Colonic mucosa (tissue), 4 donors: ENCODE data around the gene CFAP46. TPM values are rescaled to one million over a fixed set of nuclear protein-coding genes. Genes with fewer than 3 reads are reported as not detected.

ENCODE experiments used
- DNase-seq: peaks from one replicate; pipeline ENCODE4 v3.0.0-alpha.2; 2020
- H3K27ac ChIP-seq: fragments of 200-600 bp; one replicate; pipeline ENCODE4 v1.8.0; 2021
- H3K27me3 ChIP-seq: fragments of 200-600 bp; one replicate; pipeline ENCODE4 v1.8.0; 2021
- H3K36me3 ChIP-seq: fragments of 200-600 bp; one replicate; pipeline ENCODE4 v1.8.0; 2021
- H3K4me1 ChIP-seq: fragments of 200-600 bp; one replicate; pipeline ENCODE4 v1.8.0; 2021; ENCODE audit warnings: mild to moderate bottlenecking
- H3K4me3 ChIP-seq: fragments of 200-600 bp; one replicate; pipeline ENCODE4 v1.8.0; 2021
- H3K9ac ChIP-seq, 2 donors: one replicate each; pipeline ENCODE4 v1.7.0; 2013; ENCODE audit warnings: control low read depth in 2 of 2, low read depth in 2 of 2, low read length in 2 of 2
- H3K9me3 ChIP-seq: fragments of 200-600 bp; one replicate; pipeline ENCODE4 v1.8.0; 2021
- intact Hi-C: fragments of 100-400 bp; cut with DNase I; formaldehyde crosslinking; loops from one replicate; pipeline ENCODE4 v1.14.1; 2022
- total RNA-seq, 2 donors: library from RNA; stranded (reverse); fragmentation: NEBNext Ultra II Directional in 1 of 2; extraction: Animal tissue kit (Norgen Biotek cat#: 25700) in 1 of 2; gene quantifications; one replicate each; pipeline ENCODE4 v1.2.1, GENCODE V29; 2021
- TF ChIP-seq, protein P1 (sequence below): fragments of 200-600 bp; IDR thresholded peaks from one replicate; pipeline ENCODE4 v1.8.0; 2022; ENCODE audit warnings: antibody characterized with exemption, mild to moderate bottlenecking
- donor health status: healthy.
- donor health status: DM: no; HTN: no; CAD: no.
- donor health status: DM: no; HTN: no; CAD: no.

Gene CFAP46
- total RNA-seq, 2 donors from 2014 or later, result 0.13 TPM; not detected in 1

DNA sequence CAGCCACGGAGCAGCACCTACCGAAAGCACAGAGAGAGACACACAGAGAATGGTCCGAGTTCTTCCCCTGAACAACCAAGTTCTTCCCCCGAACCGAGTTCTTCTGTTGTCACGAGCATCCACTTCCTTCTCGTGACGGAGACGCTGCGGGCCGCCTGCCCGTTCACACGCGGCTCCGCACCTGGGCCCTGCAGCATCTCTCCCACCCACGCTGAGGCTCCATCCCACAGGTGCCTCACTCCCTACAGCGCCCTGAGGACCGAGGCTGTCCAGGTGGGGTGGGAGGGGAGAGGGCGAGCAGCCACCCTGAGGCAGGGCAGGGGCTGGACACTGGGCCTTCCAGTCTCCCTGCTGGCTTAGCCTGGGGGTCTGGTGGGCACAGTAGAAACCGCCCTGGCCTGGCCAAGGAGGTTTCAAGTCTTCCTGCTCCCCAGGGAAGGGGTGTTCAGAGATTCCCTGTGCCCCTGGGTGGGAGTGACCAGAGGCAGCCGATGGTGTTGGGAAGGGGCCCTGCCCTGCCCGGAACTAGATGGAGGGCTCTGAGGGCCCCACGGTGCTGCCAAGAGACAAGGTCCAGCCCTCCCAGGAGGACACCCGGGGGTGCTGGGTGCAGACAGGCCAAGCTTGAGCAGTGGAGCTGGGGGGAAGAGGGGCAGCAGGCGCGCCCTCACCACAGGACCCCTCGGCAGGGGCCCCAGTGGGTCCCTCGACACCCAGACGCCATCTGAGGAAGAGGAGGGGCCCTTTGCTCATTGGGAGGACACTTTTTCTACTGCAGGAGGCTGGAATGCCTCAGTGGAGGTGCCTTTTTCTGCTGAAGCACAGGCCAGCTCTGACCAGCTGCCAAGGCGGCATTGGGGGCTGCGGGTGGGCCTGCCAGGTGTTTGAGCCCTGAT, 151.2 kb downstream of the CFAP46 start:
- no peaks in the 10 kb centered on the region for H3K36me3 ChIP-seq
- DNase-seq, result no peak
- peaks cover 42% of the 10 kb centered on the region for H3K27me3 ChIP-seq
- no peaks in the 10 kb centered on the region for H3K9me3 ChIP-seq
- H3K9ac ChIP-seq, result no peak overlapping the region
- H3K27ac ChIP-seq, result no peak overlapping the region
- H3K4me1 ChIP-seq, result peaks cover 12% of the 10 kb centered on the region
- intact Hi-C loops, result no loop called here
- no peak overlapping the region for H3K4me3 ChIP-seq
- TF ChIP-seq, protein P1, sequence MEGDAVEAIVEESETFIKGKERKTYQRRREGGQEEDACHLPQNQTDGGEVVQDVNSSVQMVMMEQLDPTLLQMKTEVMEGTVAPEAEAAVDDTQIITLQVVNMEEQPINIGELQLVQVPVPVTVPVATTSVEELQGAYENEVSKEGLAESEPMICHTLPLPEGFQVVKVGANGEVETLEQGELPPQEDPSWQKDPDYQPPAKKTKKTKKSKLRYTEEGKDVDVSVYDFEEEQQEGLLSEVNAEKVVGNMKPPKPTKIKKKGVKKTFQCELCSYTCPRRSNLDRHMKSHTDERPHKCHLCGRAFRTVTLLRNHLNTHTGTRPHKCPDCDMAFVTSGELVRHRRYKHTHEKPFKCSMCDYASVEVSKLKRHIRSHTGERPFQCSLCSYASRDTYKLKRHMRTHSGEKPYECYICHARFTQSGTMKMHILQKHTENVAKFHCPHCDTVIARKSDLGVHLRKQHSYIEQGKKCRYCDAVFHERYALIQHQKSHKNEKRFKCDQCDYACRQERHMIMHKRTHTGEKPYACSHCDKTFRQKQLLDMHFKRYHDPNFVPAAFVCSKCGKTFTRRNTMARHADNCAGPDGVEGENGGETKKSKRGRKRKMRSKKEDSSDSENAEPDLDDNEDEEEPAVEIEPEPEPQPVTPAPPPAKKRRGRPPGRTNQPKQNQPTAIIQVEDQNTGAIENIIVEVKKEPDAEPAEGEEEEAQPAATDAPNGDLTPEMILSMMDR, result no peak

DNA sequence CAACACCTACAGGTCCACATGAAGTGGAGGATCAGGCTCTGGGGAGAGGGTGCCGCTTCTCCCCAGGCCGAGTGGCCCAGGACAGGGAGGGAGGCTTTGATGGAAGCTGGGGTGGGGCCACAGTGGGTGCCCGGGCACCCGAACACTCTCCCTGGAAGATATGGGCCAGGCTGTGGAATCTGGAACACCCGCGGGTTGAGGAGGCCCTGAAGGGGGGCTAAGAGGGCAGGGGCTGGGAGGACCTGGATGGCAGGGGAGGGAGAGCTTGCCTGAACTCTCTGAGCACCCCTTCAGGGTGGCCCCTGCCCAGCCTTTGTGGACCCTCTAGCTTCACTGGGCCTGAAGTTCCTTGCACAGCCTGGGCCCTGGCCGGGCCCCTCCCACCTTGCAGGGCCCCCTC, 151.9 kb downstream of the CFAP46 start:
- H3K27me3 ChIP-seq, result peaks cover 45% of the 10 kb centered on the region
- H3K36me3 ChIP-seq, result no peaks in the 10 kb centered on the region
- TF ChIP-seq, protein P1, result no peak
- DNase-seq, result no peak
- no peak overlapping the region for H3K9ac ChIP-seq
- H3K4me1 ChIP-seq, result peaks cover 12% of the 10 kb centered on the region
- H3K9me3 ChIP-seq, result no peaks in the 10 kb centered on the region
- intact Hi-C loops, result no loop called here
- H3K4me3 ChIP-seq, result no peak overlapping the region
- H3K27ac ChIP-seq, result no peak overlapping the region

DNA sequence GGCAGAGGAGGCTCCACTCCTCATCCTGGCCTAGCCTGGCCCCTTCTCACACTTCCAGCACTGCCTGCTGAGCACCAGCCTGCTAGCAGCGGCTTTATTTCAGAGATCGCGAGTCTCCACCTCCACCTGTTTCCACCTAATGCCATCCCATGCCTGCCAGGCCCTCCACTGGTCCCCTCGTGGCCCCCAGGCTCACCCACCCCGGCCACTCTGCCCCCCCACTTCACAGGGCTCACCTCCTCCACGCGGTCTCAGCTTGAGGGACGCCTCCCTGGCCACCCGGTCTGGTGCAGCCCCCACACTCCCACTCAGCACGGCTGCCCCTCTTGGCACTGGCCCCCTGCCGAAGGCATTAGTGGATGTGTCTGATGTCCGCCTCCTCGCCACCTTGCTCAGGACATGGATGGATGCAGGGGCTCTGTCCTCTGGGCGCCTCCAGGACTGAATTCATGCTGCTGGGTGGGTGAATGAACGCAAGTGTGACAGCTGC, 152.7 kb downstream of the CFAP46 start:
- no peak for DNase-seq
- Histone ChIP-seq H3K4me1 (peaks cover 12% of the 10 kb centered on the region), H3K27me3 (peaks cover 52% of the 10 kb centered on the region), H3K9ac (no peak overlapping the region), H3K27ac (no peak overlapping the region), H3K36me3 (no peaks in the 10 kb centered on the region), H3K4me3 (no peak overlapping the region), H3K9me3 (no peaks in the 10 kb centered on the region)
- TF ChIP-seq, protein P1, result no peak
- intact Hi-C loops, result no loop called here

DNA sequence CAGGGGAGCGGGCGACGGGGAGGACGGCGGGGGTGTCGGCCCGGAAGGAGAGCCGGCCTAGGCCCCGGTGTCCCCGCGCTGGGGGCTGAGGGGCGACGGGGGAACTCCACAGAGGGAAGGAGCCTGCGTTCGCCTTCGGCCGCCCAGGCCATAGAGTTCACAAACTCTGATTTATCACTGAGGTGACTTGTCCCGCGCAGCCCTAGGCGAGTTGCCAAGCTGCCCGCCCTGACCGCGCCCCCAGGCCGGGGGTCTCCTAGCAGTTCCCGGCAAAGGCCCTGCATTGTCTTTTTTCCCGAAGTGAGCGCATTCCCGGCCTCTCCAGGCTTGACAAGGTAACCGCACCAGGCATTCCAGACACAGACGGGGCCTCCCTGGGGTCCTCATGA, 153.5 kb downstream of the CFAP46 start:
- Histone ChIP-seq H3K27ac (no peak overlapping the region), H3K27me3 (peaks cover 61% of the 10 kb centered on the region), H3K9me3 (no peaks in the 10 kb centered on the region), H3K4me1 (peaks cover 12% of the 10 kb centered on the region), H3K36me3 (no peaks in the 10 kb centered on the region), H3K4me3 (no peak overlapping the region), H3K9ac (no peak overlapping the region)
- TF ChIP-seq, protein P1, result no peak
- no peak for DNase-seq
- intact Hi-C loops, result loop anchor here (1.0 kb wide), 1 partner anchor 135 kb away; no protein-coding TSS in a partner anchor

DNA sequence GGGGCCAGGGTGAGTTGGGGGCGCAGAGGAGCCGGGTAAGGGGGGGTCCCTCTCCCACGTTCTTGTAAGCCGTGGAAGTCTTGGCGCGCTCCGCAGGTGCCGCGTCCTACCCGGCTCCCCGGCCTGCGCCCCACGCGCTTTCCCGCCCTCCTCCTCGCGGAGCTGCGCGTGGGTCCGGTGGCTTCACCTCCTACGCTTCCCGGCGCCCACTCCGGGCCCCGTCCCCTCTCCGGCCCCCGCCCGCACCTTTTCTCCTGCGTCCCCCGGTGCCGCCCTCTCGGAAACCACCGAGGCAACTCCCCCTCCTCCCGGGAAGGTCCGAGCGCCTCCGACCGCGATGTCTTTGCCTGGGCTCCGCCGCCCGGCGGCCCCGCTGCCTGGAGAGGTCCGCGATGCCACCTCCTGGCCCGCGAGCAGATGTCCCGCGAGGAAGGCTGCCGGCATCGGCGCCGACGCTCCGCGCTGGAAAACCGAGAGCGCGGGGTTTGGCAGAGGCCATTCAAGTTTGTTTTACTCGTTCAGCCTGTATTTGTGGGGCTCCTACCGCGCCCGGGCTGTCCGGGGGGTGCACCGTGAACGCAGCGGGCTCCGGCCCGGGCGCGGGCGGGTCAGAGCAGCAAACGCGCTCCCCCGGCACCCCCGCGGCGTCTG, 154.1 kb downstream of the CFAP46 start:
- TF ChIP-seq, protein P1, result peak; percentile 17
- Histone ChIP-seq H3K4me3 (no peak overlapping the region), H3K9ac (no peak overlapping the region), H3K9me3 (no peaks in the 10 kb centered on the region), H3K27me3 (peaks cover 63% of the 10 kb centered on the region), H3K36me3 (no peaks in the 10 kb centered on the region), H3K27ac (no peak overlapping the region), H3K4me1 (peaks cover 12% of the 10 kb centered on the region)
- intact Hi-C loops, result loop anchor here (1.0 kb wide), 1 partner anchor 134 kb away; no protein-coding TSS in a partner anchor
- no peak for DNase-seq
